Glomerular visceral epithelial cell (primary cell): ENCODE data around the gene PREX1.
"Not testable (repeated sequence)": the region's sequence is repeated elsewhere in the genome, so short reads cannot be mapped to it uniquely, and the experiment has no call there.

Experiments used
- DNase-seq: peaks from one replicate; pipeline ENCODE4 v3.0.0-alpha.2; 2016; ENCODE audit errors: extremely low spot score

Gene PREX1

GRCh38 chr20:48604426-48604825 is 223.4 kb downstream of the PREX1 start:
- no peak for DNase-seq

GRCh38 chr20:48603819-48604405 is 223.9 kb downstream of the PREX1 start:
- no peak for DNase-seq

- no peak for DNase-seq
These were observed 224.5 kb downstream of the PREX1 start for GRCh38 chr20:48603116-48603818.

DNA sequence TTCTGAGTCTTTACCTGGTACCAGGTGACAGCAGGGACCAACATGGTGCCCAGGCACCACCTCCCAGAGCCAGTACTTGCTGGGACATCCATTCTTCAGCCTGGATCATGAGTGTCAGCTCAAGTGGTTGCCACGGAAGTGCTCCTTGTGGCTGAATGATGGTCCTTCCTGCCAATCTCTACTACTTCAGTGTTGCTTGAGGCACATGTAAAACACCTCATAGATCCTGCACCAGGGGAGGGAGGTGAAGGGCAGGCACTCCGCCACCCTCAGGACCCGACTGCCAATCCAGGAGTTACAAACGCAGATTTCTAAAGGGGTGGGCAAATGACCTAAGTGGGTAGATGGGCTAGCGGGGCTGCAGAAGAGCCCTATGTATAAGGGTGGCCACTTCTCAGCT is 226.0 kb downstream of the PREX1 start:
- DNase-seq: no peak

DNA sequence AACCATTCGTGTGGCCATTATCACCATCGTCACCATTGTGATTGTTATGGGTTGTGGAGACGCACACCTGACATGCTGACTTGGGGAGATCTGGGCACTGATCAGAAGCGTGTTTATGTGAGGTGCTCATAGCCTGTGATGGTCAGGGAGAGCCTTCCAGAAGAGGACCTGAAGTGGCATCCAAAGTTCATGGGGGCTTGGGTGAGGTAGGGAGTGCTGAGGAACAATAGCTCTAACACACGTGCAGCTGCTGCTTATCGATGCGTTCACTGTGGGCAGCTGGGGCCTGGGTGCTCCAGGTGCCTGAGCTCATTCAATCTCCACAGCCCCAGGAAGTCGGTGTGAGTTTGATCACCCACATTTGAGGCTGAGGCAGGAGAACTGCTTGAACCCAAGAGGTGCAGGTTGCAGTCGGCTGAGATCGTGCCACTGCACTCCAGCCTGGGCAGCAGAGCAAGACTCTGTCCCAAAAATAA is 227.3 kb downstream of the PREX1 start:
- DNase-seq: no peak

GRCh38 chr20:48599748-48600469 is 227.9 kb downstream of the PREX1 start:
- no peak for DNase-seq

GRCh38 chr20:48599106-48599747 is 228.6 kb downstream of the PREX1 start:
- DNase-seq: no peak

- DNase-seq: not testable (repeated sequence)
These were observed 229.4 kb downstream of the PREX1 start for GRCh38 chr20:48598303-48598941.

DNA sequence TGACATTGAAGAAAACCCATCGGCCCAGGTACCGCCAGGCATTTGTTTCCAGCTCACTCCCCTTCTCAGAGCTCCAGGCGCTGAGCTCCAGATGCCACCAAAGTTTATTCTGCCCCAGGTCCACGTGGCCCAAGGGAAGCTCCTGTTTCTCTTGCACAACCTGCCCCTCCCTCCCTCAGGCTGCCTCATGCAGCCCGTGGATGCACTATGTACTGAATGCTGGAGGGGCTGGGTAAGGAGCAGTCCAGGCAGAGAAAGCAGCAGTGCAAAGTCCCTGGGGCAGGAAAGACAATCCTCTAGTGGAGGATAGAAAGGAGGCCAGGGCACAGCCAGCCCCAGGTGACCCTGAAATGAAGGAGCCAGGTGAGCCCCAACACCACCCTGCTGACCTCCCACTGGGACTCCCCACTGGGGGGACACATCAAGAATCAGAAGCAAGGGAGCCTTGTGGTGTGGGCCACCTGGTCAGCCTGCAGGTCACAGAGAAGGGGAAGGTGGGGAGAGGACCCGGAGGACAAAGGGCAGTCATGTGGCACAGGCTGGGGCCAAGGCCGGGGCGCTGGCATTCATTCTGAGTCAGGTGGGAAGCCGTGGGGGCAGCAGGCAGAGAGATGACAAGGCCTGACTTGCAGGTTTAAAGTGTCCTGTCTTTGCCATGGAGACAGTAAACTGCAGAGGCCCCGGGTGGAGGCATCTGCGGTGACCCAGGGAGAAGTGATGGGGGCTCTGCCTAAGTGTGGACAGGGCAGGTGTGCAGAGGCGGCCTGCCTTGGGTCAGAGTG is 230.1 kb downstream of the PREX1 start:
- no peak for DNase-seq

- DNase-seq: no peak
These were observed 231.4 kb downstream of the PREX1 start for GRCh38 chr20:48596334-48596898.

DNA sequence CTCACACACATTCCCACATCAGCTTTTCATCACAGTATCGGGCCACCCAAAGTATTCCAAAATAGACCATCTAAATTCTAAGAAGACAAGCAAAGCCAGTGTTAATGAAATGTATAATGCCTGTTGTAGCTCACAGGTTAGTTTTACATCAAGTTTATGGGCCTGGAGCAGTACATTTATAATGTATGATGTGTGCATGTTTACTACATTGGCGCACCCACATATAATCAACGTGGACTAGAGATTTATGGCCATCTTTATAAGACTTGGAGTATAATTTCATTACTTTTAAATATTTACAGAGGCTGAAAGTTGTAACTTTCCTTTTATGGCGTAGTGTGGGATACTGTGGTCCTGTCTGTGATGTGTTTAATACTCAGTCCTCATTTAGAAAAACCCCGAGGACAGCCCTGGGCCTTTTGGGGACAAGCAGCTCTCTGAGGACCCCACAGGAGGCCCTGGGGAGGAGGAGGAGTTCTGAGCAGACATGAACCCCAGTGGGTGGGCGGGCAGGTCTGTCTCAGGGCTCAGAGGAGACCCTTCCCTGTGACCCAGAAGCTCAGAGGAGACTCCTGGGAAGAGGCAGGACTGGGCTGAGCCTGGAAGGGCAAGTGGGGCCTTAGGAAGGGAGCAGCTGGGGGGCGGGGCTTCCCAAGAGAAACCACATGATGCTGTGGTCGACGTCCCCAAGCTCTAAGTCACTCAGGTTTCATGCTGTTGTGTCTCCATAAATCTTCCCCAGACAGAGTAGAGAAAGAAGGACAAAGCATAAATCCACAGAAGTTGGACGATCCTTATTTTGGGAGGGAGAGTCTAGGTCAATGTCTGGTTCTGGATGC is 232.1 kb downstream of the PREX1 start:
- DNase-seq: no peak

- no peak for DNase-seq
These were observed 233.3 kb downstream of the PREX1 start for GRCh38 chr20:48594533-48594932.

DNA sequence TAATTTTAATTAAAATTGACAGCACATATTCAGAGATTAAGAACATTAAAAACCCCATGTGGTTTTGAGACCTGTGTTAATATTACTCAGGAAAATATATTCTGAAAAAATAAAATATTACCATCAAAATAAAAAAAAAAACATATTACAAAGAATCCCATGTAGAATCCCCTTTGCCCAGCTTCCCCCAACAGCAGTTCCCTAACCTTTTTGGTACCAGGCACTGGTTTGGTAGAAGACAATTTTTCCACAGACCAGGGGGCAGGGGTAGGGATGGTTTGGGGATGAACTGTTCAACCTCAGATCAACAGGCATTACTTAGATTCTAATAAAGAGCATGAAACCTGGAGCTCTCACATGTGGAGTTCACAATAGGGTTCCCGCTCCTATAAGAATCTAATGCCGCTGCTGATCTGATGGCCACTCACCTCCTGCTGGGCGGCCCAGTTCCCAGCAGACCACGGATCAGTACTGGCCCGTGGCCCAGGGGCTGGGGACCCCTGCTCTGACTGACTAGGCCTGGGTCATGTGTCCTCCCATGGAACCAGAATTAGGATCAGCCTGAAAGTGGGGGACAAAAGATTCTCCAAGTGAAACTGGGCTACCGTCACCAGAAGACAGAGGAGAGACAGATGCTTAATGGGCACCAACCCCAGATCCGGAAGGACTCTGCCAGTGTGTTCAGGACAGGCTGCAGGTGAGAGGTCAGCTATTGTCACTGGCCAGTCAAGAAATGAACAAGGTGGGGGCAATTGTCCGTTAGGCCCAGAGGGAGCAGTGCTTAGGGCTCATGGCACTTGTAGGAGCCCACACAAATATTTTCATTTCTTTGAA is 235.5 kb downstream of the PREX1 start:
- DNase-seq: no peak

- DNase-seq: no peak
These were observed 241.1 kb downstream of the PREX1 start for GRCh38 chr20:48586730-48587129.

- no peak for DNase-seq
These were observed 242.5 kb downstream of the PREX1 start for GRCh38 chr20:48585061-48585870.

GRCh38 chr20:48584391-48585060 is 243.3 kb downstream of the PREX1 start:
- DNase-seq: no peak

GRCh38 chr20:48583801-48584200 is 244.0 kb downstream of the PREX1 start:
- no peak for DNase-seq

DNA sequence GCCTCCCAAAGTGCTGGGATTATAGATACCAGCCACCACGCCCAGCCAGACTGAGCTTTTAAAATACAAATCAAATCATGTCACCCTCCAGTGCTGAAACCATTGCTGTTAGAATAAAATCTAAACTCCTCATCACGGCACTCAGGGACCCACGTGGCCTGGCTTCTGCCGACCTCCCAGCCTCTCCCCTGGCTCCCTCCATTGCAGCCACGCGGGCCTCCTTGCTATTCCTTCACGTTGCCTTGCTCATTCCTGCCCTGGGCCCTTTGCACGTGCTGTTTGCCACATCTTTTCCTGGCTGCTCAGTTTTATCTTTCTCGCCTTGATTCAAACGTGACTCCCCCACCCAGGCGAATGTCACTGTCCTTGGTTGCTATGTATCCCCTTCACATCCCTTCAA is 244.6 kb downstream of the PREX1 start:
- DNase-seq: no peak
